T47D (cell line): ENCODE results near the gene DENND6B.

Source experiments
- DNase-seq, 2 experiments: peaks; one replicate each; pipeline versions ENCODE4 v3.0.0 to v3.0.0-alpha.2; 2011 to 2012; ENCODE audit warnings: low read depth in 1 of 2, low spot score in 1 of 2
- JUND ChIP-seq: IDR thresholded peaks from 2 replicates; pipeline ENCODE4 v1.6.1; 2012; ENCODE audit warnings: low read depth
- in situ Hi-C: cut with HindIII; loops from 2 replicates; pipeline ENCODE4 v1.10.0; 2016; ENCODE audit warnings: low sequenced_read_pairs, low pct_unique_long_range_greater_than_20kb

DENND6B gene

GRCh38 chr22:50292643-50293440 lies 34.0 kb downstream of the DENND6B start:
- in situ Hi-C loops = no loop called here
- no peak for TF ChIP-seq JUND
- DNase-seq = no peak

DNA sequence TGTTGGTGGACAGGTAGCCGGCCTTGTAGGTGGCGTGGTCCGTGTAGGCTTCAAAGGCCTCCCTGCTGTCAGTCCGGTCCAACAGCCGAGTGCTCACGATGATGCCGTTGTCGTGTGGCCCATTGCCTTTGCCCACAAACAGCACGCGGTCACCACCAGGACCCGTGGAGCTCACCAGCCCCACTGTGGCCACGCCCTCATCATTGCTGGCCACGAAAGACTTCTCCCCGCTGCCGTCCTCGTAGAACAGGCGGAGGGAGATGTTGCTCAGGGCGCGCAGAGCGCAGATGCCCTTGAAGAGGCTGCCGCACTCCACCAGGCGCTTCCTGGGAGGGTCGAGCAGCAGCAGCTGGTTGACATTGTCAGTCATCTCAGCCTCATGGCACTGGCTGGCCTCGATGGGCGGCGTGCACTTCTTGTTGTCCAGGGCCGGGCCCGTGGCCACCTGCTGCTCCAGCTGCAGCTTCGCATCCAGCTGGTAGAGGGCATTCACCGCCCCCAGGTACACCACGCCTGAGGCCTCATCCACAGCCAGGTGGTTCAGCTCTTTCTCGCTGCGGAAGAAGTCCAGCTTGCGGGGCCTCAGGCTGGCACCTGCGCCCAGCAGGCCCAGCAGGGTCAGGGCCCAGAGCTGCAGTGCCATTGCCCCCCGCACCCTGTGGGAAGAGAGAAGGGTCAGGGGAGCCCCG lies 36.7 kb downstream of the DENND6B start:
- DNase-seq = no peak
- no peak for TF ChIP-seq JUND
- in situ Hi-C loops = no loop called here

DNA sequence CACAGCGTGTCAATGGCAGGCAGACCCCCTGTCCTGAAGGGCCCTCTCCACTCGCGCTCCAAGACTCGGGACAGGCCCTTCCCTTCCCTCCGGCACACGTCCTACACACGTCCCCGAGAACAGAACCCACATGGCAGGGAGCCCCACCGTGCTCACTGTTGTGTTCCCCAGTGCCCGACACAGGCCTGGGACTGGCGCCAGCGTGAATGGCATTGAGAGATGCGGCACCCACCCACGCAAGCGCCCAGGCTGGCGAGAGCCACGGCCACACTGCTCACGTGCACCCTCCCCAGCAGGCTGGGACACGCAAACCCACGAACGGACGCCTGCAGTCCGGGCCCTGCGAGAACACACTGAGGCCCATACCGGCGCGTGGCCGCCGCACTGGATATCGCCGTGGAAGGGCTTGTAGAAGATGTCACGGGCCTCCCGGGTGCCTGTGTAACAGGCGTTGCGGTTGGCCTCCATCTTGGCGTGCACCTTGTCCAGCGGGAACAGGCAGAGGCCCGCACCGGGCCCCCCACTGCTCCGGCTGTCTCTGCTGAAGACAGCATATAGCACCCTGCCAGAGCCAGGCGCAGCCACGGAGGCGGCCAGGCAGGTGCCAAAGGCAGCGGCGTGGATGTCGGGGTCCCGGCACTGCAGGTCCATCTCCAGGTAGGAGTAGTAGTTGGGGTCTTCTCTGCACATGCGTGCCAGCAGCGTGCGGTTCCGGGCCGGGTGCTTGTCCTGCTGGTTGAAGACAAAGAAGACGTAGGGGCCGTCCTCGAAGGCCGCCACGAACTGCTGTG lies 37.5 kb downstream of the DENND6B start:
- no peak for TF ChIP-seq JUND
- in situ Hi-C loops = no loop called here
- no peak for DNase-seq

DNA sequence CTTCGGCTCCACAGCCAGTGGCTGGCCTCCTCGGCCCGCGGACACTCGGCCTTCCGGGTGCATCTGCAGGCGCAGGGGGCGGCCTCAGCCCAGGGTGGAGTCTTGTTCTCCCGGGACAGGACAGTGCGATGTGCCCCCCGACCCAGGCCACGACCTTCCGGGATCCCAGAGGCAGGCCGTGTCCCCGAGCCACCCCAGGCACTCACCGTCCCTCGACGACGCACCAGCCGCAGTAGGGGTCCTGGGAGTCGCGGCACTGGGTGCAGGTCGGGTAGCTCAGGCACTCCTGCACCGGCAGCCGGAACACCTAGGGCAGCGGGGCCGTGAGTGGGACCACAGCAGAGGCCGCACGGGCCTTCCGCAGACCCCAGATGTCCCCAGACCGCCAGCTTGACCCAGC lies 39.1 kb downstream of the DENND6B start:
- no peak for DNase-seq
- in situ Hi-C loops = no loop called here
- no peak for TF ChIP-seq JUND

GRCh38 chr22:50286701-50287318 lies 40.0 kb downstream of the DENND6B start:
- in situ Hi-C loops = no loop called here
- TF ChIP-seq JUND = no peak
- DNase-seq = no peak

GRCh38 chr22:50286275-50286674 lies 40.5 kb downstream of the DENND6B start:
- in situ Hi-C loops = no loop called here
- no peak for TF ChIP-seq JUND
- DNase-seq = no peak

- no peak for TF ChIP-seq JUND
- in situ Hi-C loops = no loop called here
- DNase-seq = peak in 1 of 2 experiments; percentile 64
Measured at GRCh38 chr22:50285568-50286229, 41.1 kb downstream of the DENND6B start.

- TF ChIP-seq JUND = no peak
- DNase-seq = no peak
- in situ Hi-C loops = no loop called here
Measured at GRCh38 chr22:50284479-50284878, 42.3 kb downstream of the DENND6B start.

- no peak for DNase-seq
- no peak for TF ChIP-seq JUND
- in situ Hi-C loops = no loop called here
Measured at GRCh38 chr22:50283821-50284220, 43.0 kb downstream of the DENND6B start.

- peak; percentile 88 to 96 for DNase-seq
- in situ Hi-C loops = no loop called here
- peak; percentile 95 for TF ChIP-seq JUND
Measured at GRCh38 chr22:50282361-50283155, 44.3 kb downstream of the DENND6B start.

- TF ChIP-seq JUND = no peak
- DNase-seq = no peak
- in situ Hi-C loops = no loop called here
Measured at GRCh38 chr22:50281957-50282356, 44.9 kb downstream of the DENND6B start.

DNA sequence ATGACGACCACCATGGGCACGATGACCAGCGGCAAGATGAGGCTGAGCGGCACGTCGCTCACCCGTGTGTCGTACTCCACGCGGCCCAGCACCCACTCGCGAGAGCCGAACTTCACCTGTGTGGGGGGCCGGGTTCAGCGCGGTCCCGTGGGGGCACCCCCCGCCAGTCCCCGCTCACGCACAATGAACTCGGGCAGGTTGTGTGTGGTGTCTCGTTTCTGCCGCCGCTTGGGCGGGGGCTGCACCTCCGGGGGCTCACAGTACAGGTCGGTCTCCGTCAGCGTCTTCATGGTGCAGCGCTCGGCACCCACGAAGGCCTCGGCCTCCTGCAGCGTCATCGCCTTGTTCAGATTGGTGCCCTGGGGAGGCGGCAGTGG lies 45.4 kb downstream of the DENND6B start:
- no peak for TF ChIP-seq JUND
- no peak for DNase-seq
- in situ Hi-C loops = no loop called here
